ENCODE data around the gene ACSM2B. TPM values are rescaled to one million over a fixed set of nuclear protein-coding genes. Genes with fewer than 3 reads are reported as not detected.
"Not testable (repeated sequence)": the region's sequence is repeated elsewhere in the genome, so short reads cannot be mapped to it uniquely, and the experiment has no call there.

Gene ACSM2B
- total RNA-seq, 1 experiment from 2014 or later, result not detected

DNA sequence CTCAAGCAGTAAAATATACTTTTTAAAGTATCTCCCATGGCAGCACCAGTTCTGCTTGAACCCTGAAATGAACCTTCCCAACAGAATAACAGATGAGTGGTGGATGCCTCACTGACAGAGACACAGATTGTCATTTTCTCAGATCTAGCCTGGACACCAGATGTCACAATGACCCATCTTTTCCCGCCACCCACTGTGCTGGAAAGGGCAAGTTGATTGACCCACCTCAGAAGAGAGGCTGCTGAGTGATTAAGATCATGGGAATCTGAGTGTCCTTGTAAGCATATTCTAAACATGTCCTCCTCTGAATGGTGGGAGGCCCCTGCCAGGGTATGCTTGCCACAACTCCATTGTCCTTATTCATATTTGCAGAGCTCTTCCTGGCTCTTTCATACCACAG, 29.2 kb downstream of the ACSM2B start:
- H3K36me3 Mint-ChIP-seq (ENCODE audit: insufficient read depth, unreplicated experiment); H3K9me3 Mint-ChIP-seq (ENCODE audit: low read depth, unreplicated experiment); H3K27ac Mint-ChIP-seq (ENCODE audit: unreplicated experiment); H3K4me3 Mint-ChIP-seq (ENCODE audit: low read depth, unreplicated experiment); DNase-seq; intact Hi-C loops (cut with micrococcal nuclease; ENCODE audit: unreplicated experiment); BruUV-seq (replicated peaks); H3K4me1 Mint-ChIP-seq (ENCODE audit: low read depth, unreplicated experiment); CTCF ChIA-PET: not testable (repeated sequence)
- peaks cover 70% of the 10 kb centered on the region for H3K27me3 Mint-ChIP-seq (ENCODE audit: unreplicated experiment)

DNA sequence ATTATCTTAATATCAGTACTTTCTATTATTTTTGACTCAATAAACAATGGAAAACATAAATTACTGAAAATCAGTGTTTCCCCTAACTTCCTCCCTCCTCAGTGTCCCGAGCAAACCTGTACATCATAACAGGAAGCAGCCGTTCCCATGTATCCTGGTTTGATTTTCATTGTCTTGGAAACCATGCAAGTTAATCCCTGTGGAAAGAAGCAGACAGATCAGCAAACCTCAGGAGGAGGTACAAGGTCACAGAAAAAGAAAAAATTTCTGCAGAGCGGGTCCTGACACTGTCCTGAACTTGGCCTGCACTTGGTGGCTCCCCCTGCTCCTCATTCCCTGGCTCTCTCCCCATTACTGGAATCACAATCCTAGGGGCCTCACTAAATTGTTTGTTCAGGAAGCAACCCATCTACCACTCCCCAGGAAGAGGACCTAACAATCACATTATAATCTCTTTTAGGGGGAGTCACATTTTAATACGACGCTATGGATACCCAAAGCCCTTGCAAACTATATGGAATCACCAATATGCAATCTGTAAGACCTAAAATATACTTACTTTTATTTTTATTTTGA, 29.8 kb downstream of the ACSM2B start:
- H3K4me3 Mint-ChIP-seq (ENCODE audit: low read depth, unreplicated experiment); H3K4me1 Mint-ChIP-seq (ENCODE audit: low read depth, unreplicated experiment); H3K27ac Mint-ChIP-seq (ENCODE audit: unreplicated experiment); H3K36me3 Mint-ChIP-seq (ENCODE audit: insufficient read depth, unreplicated experiment); CTCF ChIA-PET; DNase-seq; intact Hi-C loops (cut with micrococcal nuclease; ENCODE audit: unreplicated experiment); H3K9me3 Mint-ChIP-seq (ENCODE audit: low read depth, unreplicated experiment); BruUV-seq (replicated peaks): not testable (repeated sequence)
- peaks cover 64% of the 10 kb centered on the region for H3K27me3 Mint-ChIP-seq (ENCODE audit: unreplicated experiment)

- peaks cover 63% of the 10 kb centered on the region for H3K27me3 Mint-ChIP-seq (ENCODE audit: unreplicated experiment)
- intact Hi-C loops (cut with micrococcal nuclease; ENCODE audit: unreplicated experiment); H3K9me3 Mint-ChIP-seq (ENCODE audit: low read depth, unreplicated experiment); H3K4me3 Mint-ChIP-seq (ENCODE audit: low read depth, unreplicated experiment); H3K36me3 Mint-ChIP-seq (ENCODE audit: insufficient read depth, unreplicated experiment); CTCF ChIA-PET; H3K27ac Mint-ChIP-seq (ENCODE audit: unreplicated experiment); H3K4me1 Mint-ChIP-seq (ENCODE audit: low read depth, unreplicated experiment); BruUV-seq (replicated peaks); DNase-seq: not testable (repeated sequence)
Observed at GRCh38 chr16:20540603-20541316, 35.4 kb downstream of the ACSM2B start.

DNA sequence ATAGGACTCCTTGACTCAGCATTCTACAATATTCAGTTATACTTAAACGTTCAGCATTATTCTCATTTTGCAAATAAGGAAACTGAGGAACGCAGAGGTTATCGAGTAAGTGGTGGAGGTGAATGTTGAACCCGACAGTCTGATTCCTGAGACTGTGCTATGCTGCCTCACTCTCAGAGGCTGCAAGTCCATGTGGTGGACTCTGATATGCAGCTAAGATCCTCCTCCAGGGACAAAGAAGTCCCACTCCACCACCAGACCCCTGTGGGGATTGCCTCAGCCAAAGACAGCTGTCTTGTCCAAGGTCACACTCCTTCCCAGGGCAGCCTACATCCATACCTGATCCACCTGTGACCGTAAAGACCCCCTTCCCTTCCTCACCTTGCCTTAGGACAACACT, 37.5 kb downstream of the ACSM2B start:
- H3K27me3 Mint-ChIP-seq (ENCODE audit: unreplicated experiment), result peaks cover 42% of the 10 kb centered on the region
- BruUV-seq (replicated peaks), result no TSS peak

DNA sequence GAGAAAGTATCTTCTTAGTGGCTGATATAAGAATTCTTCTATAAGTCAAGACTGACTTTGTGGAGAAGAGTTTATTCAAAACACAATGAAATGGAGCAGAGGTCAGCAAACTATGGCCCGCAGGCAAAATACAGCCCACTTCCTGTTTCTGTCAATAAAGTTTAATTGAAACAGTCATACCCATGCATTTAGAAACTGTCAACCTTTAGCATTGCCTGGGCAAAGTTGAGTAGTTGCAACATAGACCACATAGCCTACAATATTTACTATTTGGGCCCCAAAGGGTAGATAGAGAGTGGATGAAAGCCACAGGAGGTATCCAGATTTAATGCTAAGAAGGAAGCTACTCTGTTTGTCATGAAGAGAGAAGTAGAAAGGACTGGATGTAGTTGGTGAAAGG, 38.0 kb downstream of the ACSM2B start:
- peaks cover 37% of the 10 kb centered on the region for H3K27me3 Mint-ChIP-seq (ENCODE audit: unreplicated experiment)
- intact Hi-C loops (cut with micrococcal nuclease; ENCODE audit: unreplicated experiment), result no loop called here
- CTCF ChIA-PET, result no interaction called here
- DNase-seq, result no peak
- H3K36me3 Mint-ChIP-seq (ENCODE audit: insufficient read depth, unreplicated experiment), result no peaks in the 10 kb centered on the region
- H3K27ac Mint-ChIP-seq (ENCODE audit: unreplicated experiment), result no peak overlapping the region
- TF ChIP-seq, protein P1, sequence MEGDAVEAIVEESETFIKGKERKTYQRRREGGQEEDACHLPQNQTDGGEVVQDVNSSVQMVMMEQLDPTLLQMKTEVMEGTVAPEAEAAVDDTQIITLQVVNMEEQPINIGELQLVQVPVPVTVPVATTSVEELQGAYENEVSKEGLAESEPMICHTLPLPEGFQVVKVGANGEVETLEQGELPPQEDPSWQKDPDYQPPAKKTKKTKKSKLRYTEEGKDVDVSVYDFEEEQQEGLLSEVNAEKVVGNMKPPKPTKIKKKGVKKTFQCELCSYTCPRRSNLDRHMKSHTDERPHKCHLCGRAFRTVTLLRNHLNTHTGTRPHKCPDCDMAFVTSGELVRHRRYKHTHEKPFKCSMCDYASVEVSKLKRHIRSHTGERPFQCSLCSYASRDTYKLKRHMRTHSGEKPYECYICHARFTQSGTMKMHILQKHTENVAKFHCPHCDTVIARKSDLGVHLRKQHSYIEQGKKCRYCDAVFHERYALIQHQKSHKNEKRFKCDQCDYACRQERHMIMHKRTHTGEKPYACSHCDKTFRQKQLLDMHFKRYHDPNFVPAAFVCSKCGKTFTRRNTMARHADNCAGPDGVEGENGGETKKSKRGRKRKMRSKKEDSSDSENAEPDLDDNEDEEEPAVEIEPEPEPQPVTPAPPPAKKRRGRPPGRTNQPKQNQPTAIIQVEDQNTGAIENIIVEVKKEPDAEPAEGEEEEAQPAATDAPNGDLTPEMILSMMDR (IDR thresholded peaks at IDR 0.05; ENCODE audit: unreplicated experiment), result no peak
- H3K4me1 Mint-ChIP-seq (ENCODE audit: low read depth, unreplicated experiment), result no peaks in the 10 kb centered on the region
- no TSS peak for BruUV-seq (replicated peaks)
- H3K4me3 Mint-ChIP-seq (ENCODE audit: low read depth, unreplicated experiment), result no peak overlapping the region
- H3K9me3 Mint-ChIP-seq (ENCODE audit: low read depth, unreplicated experiment), result no peaks in the 10 kb centered on the region

More for the DNA sequence above, 37.5 kb downstream of the ACSM2B start:
- Mint-ChIP-seq H3K9me3 (ENCODE audit: low read depth, unreplicated experiment) (no peaks in the 10 kb centered on the region), H3K4me3 (ENCODE audit: low read depth, unreplicated experiment) (no peak overlapping the region), H3K27ac (ENCODE audit: unreplicated experiment) (no peak overlapping the region), H3K4me1 (ENCODE audit: low read depth, unreplicated experiment) (no peaks in the 10 kb centered on the region), H3K36me3 (ENCODE audit: insufficient read depth, unreplicated experiment) (no peaks in the 10 kb centered on the region)
- no peak for DNase-seq
- TF ChIP-seq, protein P1 (IDR thresholded peaks at IDR 0.05; ENCODE audit: unreplicated experiment), result no peak
- intact Hi-C loops (cut with micrococcal nuclease; ENCODE audit: unreplicated experiment), result no loop called here
- CTCF ChIA-PET, result no interaction called here

- H3K36me3 Mint-ChIP-seq (ENCODE audit: insufficient read depth, unreplicated experiment); H3K4me1 Mint-ChIP-seq (ENCODE audit: low read depth, unreplicated experiment); H3K9me3 Mint-ChIP-seq (ENCODE audit: low read depth, unreplicated experiment); CTCF ChIA-PET; H3K27ac Mint-ChIP-seq (ENCODE audit: unreplicated experiment); intact Hi-C loops (cut with micrococcal nuclease; ENCODE audit: unreplicated experiment); BruUV-seq (replicated peaks); DNase-seq; H3K4me3 Mint-ChIP-seq (ENCODE audit: low read depth, unreplicated experiment): not testable (repeated sequence)
- H3K27me3 Mint-ChIP-seq (ENCODE audit: unreplicated experiment), result peaks cover 29% of the 10 kb centered on the region
Observed at GRCh38 chr16:20536669-20537068, 39.5 kb downstream of the ACSM2B start.

- CTCF ChIA-PET; BruUV-seq (replicated peaks); H3K9me3 Mint-ChIP-seq (ENCODE audit: low read depth, unreplicated experiment); DNase-seq; H3K27ac Mint-ChIP-seq (ENCODE audit: unreplicated experiment); H3K4me3 Mint-ChIP-seq (ENCODE audit: low read depth, unreplicated experiment); H3K4me1 Mint-ChIP-seq (ENCODE audit: low read depth, unreplicated experiment); H3K36me3 Mint-ChIP-seq (ENCODE audit: insufficient read depth, unreplicated experiment); intact Hi-C loops (cut with micrococcal nuclease; ENCODE audit: unreplicated experiment): not testable (repeated sequence)
- H3K27me3 Mint-ChIP-seq (ENCODE audit: unreplicated experiment), result peaks cover 13% of the 10 kb centered on the region
Observed at GRCh38 chr16:20532284-20532792, 43.8 kb downstream of the ACSM2B start.

DNA sequence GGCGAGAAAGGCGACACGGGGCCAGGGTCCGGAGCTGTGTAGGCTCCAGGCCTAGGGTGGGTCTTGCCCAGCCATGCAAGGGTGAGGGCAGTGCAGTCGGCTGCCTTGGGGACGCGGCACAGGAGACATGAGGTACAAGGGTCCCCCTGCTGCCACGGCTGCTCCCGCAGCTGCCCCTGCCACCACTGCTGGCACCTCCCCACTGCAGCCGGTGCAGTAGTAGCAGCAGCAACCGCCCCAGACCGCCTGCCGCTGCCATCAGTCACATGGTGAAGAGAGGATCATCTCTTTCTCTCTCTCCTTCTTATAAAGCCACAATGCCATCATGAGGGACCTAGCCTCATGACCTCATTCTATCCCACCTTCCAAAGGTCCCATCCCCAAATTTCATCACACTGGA, 44.4 kb downstream of the ACSM2B start:
- CTCF ChIA-PET; H3K27me3 Mint-ChIP-seq (ENCODE audit: unreplicated experiment); H3K9me3 Mint-ChIP-seq (ENCODE audit: low read depth, unreplicated experiment); H3K4me3 Mint-ChIP-seq (ENCODE audit: low read depth, unreplicated experiment); H3K36me3 Mint-ChIP-seq (ENCODE audit: insufficient read depth, unreplicated experiment); BruUV-seq (replicated peaks); H3K27ac Mint-ChIP-seq (ENCODE audit: unreplicated experiment); intact Hi-C loops (cut with micrococcal nuclease; ENCODE audit: unreplicated experiment); H3K4me1 Mint-ChIP-seq (ENCODE audit: low read depth, unreplicated experiment); DNase-seq: not testable (repeated sequence)

Data from Calu3 (cell line).